Endothelial cell of umbilical vein (primary cell): ENCODE data around the gene HOXB3. TPM values are rescaled to one million over a fixed set of nuclear protein-coding genes. Genes with fewer than 3 reads are reported as not detected.

Experiments used
- BruUV-seq: library from RNA; stranded (reverse); fragments of 400-500 nt; replicated peaks from 2 replicates; lab custom pipeline; 2021; lab: Mats Ljungman, UMichigan
- CTCF ChIA-PET: fragments of 300-600, 350-600 bp; sonication (Branson Sonifier 250); formaldehyde crosslinking; loops from one replicate; lab custom pipeline; 2021; ENCODE audit warnings: antibody characterized with exemption, inconsistent platforms; lab: Charles Lee
- POLR2A ChIA-PET: fragments of 300-600, 350-600 bp; sonication (Branson Sonifier 250); formaldehyde crosslinking; loops from one replicate; lab custom pipeline; 2021; ENCODE audit warnings: antibody characterized with exemption, inconsistent platforms; lab: Charles Lee
- DNase-seq: peaks from one replicate; pipeline ENCODE4 v3.0.0-alpha.2; 2011; ENCODE audit warnings: low read depth, low spot score
- FAIRE-seq: peaks from 2 replicates; lab custom pipeline; 2011; peaks lifted over from hg19 to GRCh38; lab: Jason Lieb, UNC
- H2AFZ ChIP-seq: 2 replicates; pipeline ENCODE4 v1.6.0; 2012; ENCODE audit warnings: low read depth, low read length, control low read depth, inconsistent platforms
- H3K27ac ChIP-seq: 2 replicates; pipeline ENCODE4 v1.5.1; 2011; ENCODE audit warnings: low read depth, mild to moderate bottlenecking, control low read depth, low read length, moderate library complexity; ENCODE audit not compliant: insufficient read depth
- H3K27me3 ChIP-seq, 2 experiments: 2 replicates each; pipeline versions ENCODE4 v1.6.0 to v1.6.1; 2011; ENCODE audit warnings: low read length in 2 of 2, mixed read lengths in 1 of 2; ENCODE audit not compliant: control insufficient read depth in 2 of 2, insufficient read depth in 2 of 2
- H3K36me3 ChIP-seq, 2 experiments: 2 replicates in 1 of 2; 3 replicates in 1 of 2; pipeline ENCODE4 v1.5.1; 2011; ENCODE audit warnings: low read length in 2 of 2, mild to moderate bottlenecking in 1 of 2, moderate library complexity in 1 of 2; ENCODE audit not compliant: control insufficient read depth in 2 of 2, insufficient read depth in 2 of 2; ENCODE audit errors: extremely low read depth in 1 of 2
- H3K4me1 ChIP-seq: 3 replicates; pipeline ENCODE4 v1.5.1; 2011; ENCODE audit warnings: mild to moderate bottlenecking, low read length; ENCODE audit not compliant: control insufficient read depth, insufficient read depth; ENCODE audit errors: extremely low read depth
- H3K4me2 ChIP-seq: 2 replicates; pipeline ENCODE4 v1.6.1; 2011; ENCODE audit warnings: low read length, control low read depth, mixed read lengths; ENCODE audit not compliant: insufficient read depth
- H3K4me3 ChIP-seq, 3 experiments: fragments of 200-600 bp in 1 of 3; sonication (generic), shearing (Covaris generic) in 1 of 3; replicated peaks in 1 of 3; 2 replicates each; pipeline ENCODE4 v1.5.1; 2011 to 2016; ENCODE audit warnings: control low read depth in 3 of 3, low read length in 3 of 3, mild to moderate bottlenecking in 2 of 3, inconsistent platforms in 1 of 3, low read depth in 1 of 3, moderate library complexity in 1 of 3; ENCODE audit not compliant: insufficient read depth in 1 of 3
- H3K79me2 ChIP-seq: 2 replicates; pipeline ENCODE4 v1.6.0; 2012; ENCODE audit warnings: low read length, inconsistent platforms; ENCODE audit not compliant: control insufficient read depth, insufficient read depth
- H3K9ac ChIP-seq: replicated peaks from 2 replicates; pipeline ENCODE3; 2011; ENCODE audit warnings: low read length, control low read depth; ENCODE audit not compliant: insufficient read depth; ENCODE audit errors: extremely low read depth
- H3K9me1 ChIP-seq: replicated peaks from 3 replicates; pipeline ENCODE4 v1.6.0; 2011; ENCODE audit warnings: mild to moderate bottlenecking, low read length; ENCODE audit not compliant: control insufficient read depth, insufficient read depth; ENCODE audit errors: extremely low read depth
- H3K9me3 ChIP-seq: replicated peaks from 2 replicates; pipeline ENCODE4 v1.5.1; 2012; ENCODE audit warnings: low read length, inconsistent platforms; ENCODE audit not compliant: control insufficient read depth, insufficient read depth
- H4K20me1 ChIP-seq: replicated peaks from 2 replicates; pipeline ENCODE3; 2011; ENCODE audit warnings: mild to moderate bottlenecking, low read length; ENCODE audit not compliant: control insufficient read depth, insufficient read depth; ENCODE audit errors: extremely low read depth
- EZH2 ChIP-seq: IDR thresholded peaks from 2 replicates; pipeline ENCODE4 v1.6.1; 2012; ENCODE audit warnings: borderline replicate concordance, low read depth, mild to moderate bottlenecking, moderate library complexity, low read length, inconsistent platforms; ENCODE audit not compliant: severe bottlenecking
- FOS ChIP-seq: IDR thresholded peaks from 2 replicates; pipeline ENCODE4 v1.6.1; 2011; ENCODE audit warnings: mild to moderate bottlenecking, low read length, moderate library complexity, borderline replicate concordance; ENCODE audit not compliant: insufficient read depth
- GATA2 ChIP-seq: IDR thresholded peaks from 2 replicates; pipeline ENCODE4 v1.7.0; 2011; ENCODE audit warnings: low read depth, mild to moderate bottlenecking, moderate library complexity, mixed read lengths, low read length; ENCODE audit not compliant: insufficient read length, insufficient read depth
- JUN ChIP-seq: IDR thresholded peaks from 2 replicates; pipeline ENCODE4 v1.6.1; 2011; ENCODE audit warnings: borderline replicate concordance, low read depth; ENCODE audit not compliant: insufficient read length, insufficient read depth
- MAX ChIP-seq: IDR thresholded peaks from 2 replicates; pipeline ENCODE4 v1.6.1; 2011; ENCODE audit not compliant: insufficient read depth, insufficient read length
- POLR2A ChIP-seq: IDR thresholded peaks from 2 replicates; pipeline ENCODE4 v1.6.1; 2012; ENCODE audit warnings: low read depth, mild to moderate bottlenecking, control low read depth, low read length
- POLR2AphosphoS5 ChIP-seq: IDR thresholded peaks from 2 replicates; pipeline ENCODE4 v1.6.1; 2012; ENCODE audit warnings: low read depth, mild to moderate bottlenecking, control low read depth, low read length, moderate library complexity; ENCODE audit not compliant: insufficient read depth
- dilution Hi-C: fragments of 300-500 bp; cut with MboI; formaldehyde crosslinking; loops from one replicate; pipeline ENCODE4 v1.15.0; 2019; ENCODE audit warnings: low sequenced_read_pairs; ENCODE audit not compliant: extremely low pct_ligation_motif_present
- intact Hi-C: fragments of 100-400 bp; cut with micrococcal nuclease; formaldehyde crosslinking; loops from one replicate; pipeline ENCODE4 v1.10.0; 2022
- polyA plus RNA-seq, 4 experiments: library from polyadenylated mRNA; depleted of rRNA in 3 of 4; stranded (reverse) in 3 of 4; unstranded in 1 of 4; fragments of >200 nt; gene quantifications; 2 replicates each; pipeline versions ENCODE4 v1.2.1 to v1.2.3, GENCODE V29; 2011 to 2012; ENCODE audit warnings: missing spikeins in 1 of 4
- total RNA-seq: library from RNA; stranded (reverse); gene quantifications from 2 replicates; pipeline ENCODE4 v1.2.3, GENCODE V29; 2021

HOXB3 gene
- total and polyA plus RNA-seq, 2 donors (not counting 3 experiments of a cell fraction or from before 2014, with no cell fraction given) = 29.6 to 56.6 TPM

- intact Hi-C loops (loop anchor here (2.0 kb wide), 1 partner anchor 14 kb away; no protein-coding TSS in a partner anchor), dilution Hi-C loops (no loop called here)
- FAIRE-seq = no peak
- H3K9me1 ChIP-seq = no peaks in the 10 kb centered on the region
- H3K27ac ChIP-seq = no peak overlapping the region
- H3K36me3 ChIP-seq = peaks cover 10 to 14% of the 10 kb centered on the region in 2 experiments
- peaks cover 40% of the 10 kb centered on the region for H3K4me1 ChIP-seq
- H3K9ac ChIP-seq = no peak overlapping the region
- H3K9me3 ChIP-seq = no peaks in the 10 kb centered on the region
- H3K4me2 ChIP-seq = no peak overlapping the region
- no peak overlapping the region for H3K4me3 ChIP-seq
- POLR2A ChIA-PET = no interaction called here
- H3K79me2 ChIP-seq = peaks cover 47% of the 10 kb centered on the region
- BruUV-seq = no TSS peak
- H2AFZ ChIP-seq = no peak overlapping the region
- DNase-seq = no peak
- H3K27me3 ChIP-seq = no peaks in the 10 kb centered on the region
- no peaks in the 10 kb centered on the region for H4K20me1 ChIP-seq
- TF ChIP-seq JUN = no peak
- TF ChIP-seq EZH2 = no peak
- CTCF ChIA-PET = interaction anchor here (0.9 to 3.8 kb wide), 3 partner anchors 19 to 334 kb away, joined by 3 to 28 read pairs (median 6); no protein-coding TSS in a partner anchor
These were observed 40.8 kb downstream of the HOXB3 start for GRCh38 chr17:48549281-48549630.

- Histone ChIP-seq H3K27ac (peak overlapping the region; percentile 47), H3K9me1 (no peaks in the 10 kb centered on the region), H4K20me1 (no peaks in the 10 kb centered on the region), H3K9ac (no peak overlapping the region), H3K36me3 (peaks cover 10 to 14% of the 10 kb centered on the region in 2 experiments), H3K4me3 (no peak overlapping the region), H2AFZ (no peak overlapping the region), H3K9me3 (no peaks in the 10 kb centered on the region), H3K4me2 (peak overlapping the region; percentile 88), H3K27me3 (no peaks in the 10 kb centered on the region), H3K79me2 (peaks cover 49% of the 10 kb centered on the region), H3K4me1 (peaks cover 40% of the 10 kb centered on the region)
- no peak for TF ChIP-seq MAX
- no peak for TF ChIP-seq EZH2
- no peak for TF ChIP-seq FOS
- no peak for TF ChIP-seq GATA2
- TF ChIP-seq POLR2AphosphoS5 = no peak
- no peak for TF ChIP-seq POLR2A
- no peak for TF ChIP-seq JUN
- DNase-seq = no peak
- ChIA-PET POLR2A (no interaction called here), CTCF (interaction anchor here (0.9 to 3.8 kb wide), 5 partner anchors 20 to 333 kb away, joined by 3 to 28 read pairs (median 5); no protein-coding TSS in a partner anchor)
- intact Hi-C loops (loop anchor here (2.0 kb wide), 1 partner anchor 14 kb away; no protein-coding TSS in a partner anchor), dilution Hi-C loops (no loop called here)
- no TSS peak for BruUV-seq
- FAIRE-seq = no peak
These were observed 41.3 kb downstream of the HOXB3 start for GRCh38 chr17:48548523-48549280.
